ENCODE data around the gene EPB42. TPM values are rescaled to one million over a fixed set of nuclear protein-coding genes. Genes with fewer than 3 reads are reported as not detected.

The EPB42 gene
- polyA plus RNA-seq, 1 donor (not counting 4 experiments of a cell fraction or from before 2014, with no cell fraction given): not detected

DNA sequence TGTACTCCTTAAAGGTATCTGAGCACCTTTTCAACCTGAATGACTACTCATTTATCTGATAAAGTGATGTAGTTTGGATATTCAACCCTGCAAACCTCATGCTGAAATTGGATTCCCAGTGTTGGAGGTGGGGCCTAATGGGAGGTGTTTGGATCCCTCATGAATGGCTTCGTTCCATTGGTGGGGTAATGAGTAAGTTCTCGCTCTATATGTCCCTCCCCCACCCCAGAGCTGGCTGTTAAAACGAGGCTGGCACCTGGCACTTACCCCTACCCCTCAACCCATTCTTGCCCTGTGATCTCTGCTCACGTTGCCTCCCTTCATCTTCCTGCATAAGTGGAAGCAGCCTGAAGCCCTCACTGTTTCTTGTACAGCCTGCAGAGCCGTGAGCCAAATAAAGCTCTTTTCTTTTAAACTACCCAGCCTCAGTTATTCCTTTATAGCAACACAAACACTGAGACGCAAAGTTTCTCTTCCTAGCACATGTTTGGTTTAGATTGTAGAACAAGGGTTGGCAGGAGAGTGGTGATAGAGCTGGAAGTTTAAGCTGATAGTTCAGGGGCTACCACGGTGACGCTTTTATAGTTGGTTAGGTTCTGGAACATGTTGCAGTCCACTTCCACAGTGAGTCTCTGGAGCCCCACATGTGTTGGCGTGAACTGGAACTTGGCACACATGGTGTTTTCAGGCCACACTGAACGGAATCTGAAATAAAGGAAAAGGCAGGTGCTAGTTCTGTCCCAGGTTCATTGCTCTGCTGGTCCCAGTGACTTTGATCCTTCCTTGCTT is 23.9 kb downstream of the EPB42 start:
- Histone ChIP-seq H2AFZ (ENCODE audit: control insufficient read depth, low read length) (no peak overlapping the region), H3K9me1 (ENCODE audit: control insufficient read depth, extremely low read depth, insufficient read depth, low read length) (no peaks in the 10 kb centered on the region), H3K4me1 (ENCODE audit: control insufficient read depth, extremely low read depth, insufficient read depth, low read length) (no peaks in the 10 kb centered on the region), H3K27ac (ENCODE audit: control insufficient read depth, insufficient read depth, low read length) (no peak overlapping the region), H3K9ac (ENCODE audit: control insufficient read depth, extremely low read depth, insufficient read depth, low read length) (no peak overlapping the region), H4K20me1 (ENCODE audit: control insufficient read depth, extremely low read depth, insufficient read depth, low read length) (no peaks in the 10 kb centered on the region), H3K4me3 (ENCODE audit: control insufficient read depth in 2 of 3, extremely low read depth in 1 of 3, insufficient read depth in 2 of 3, low read depth in 1 of 3, low read length in 3 of 3) (no peak overlapping the region), H3K9me3 (ENCODE audit: control insufficient read depth, low read depth, low read length) (no peaks in the 10 kb centered on the region), H3K79me2 (ENCODE audit: control insufficient read depth, insufficient read depth, low read length) (no peaks in the 10 kb centered on the region), H3K27me3 (ENCODE audit: control insufficient read depth, extremely low read depth, insufficient read depth, low read length) (no peaks in the 10 kb centered on the region), H3K4me2 (ENCODE audit: control insufficient read depth, extremely low read depth, insufficient read depth, low read depth, low read length) (no peak overlapping the region), H3K36me3 (ENCODE audit: control insufficient read depth in 2 of 2, extremely low read depth in 1 of 2, insufficient read depth in 2 of 2, low read length in 2 of 2) (peaks cover 9 to 17% of the 10 kb centered on the region in 2 experiments)
- TF ChIP-seq, protein P1, sequence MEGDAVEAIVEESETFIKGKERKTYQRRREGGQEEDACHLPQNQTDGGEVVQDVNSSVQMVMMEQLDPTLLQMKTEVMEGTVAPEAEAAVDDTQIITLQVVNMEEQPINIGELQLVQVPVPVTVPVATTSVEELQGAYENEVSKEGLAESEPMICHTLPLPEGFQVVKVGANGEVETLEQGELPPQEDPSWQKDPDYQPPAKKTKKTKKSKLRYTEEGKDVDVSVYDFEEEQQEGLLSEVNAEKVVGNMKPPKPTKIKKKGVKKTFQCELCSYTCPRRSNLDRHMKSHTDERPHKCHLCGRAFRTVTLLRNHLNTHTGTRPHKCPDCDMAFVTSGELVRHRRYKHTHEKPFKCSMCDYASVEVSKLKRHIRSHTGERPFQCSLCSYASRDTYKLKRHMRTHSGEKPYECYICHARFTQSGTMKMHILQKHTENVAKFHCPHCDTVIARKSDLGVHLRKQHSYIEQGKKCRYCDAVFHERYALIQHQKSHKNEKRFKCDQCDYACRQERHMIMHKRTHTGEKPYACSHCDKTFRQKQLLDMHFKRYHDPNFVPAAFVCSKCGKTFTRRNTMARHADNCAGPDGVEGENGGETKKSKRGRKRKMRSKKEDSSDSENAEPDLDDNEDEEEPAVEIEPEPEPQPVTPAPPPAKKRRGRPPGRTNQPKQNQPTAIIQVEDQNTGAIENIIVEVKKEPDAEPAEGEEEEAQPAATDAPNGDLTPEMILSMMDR (optimal IDR thresholded peaks at IDR 0.05 in 1 of 3, IDR thresholded peaks at IDR 0.05 in 1 of 3, conservative IDR thresholded peaks at IDR 0.05 in 1 of 3; ENCODE audit: extremely low read depth in 1 of 3, insufficient read depth in 2 of 3, low read length in 3 of 3): no peak
- TF ChIP-seq EZH2 (IDR thresholded peaks at IDR 0.05; ENCODE audit: low read length): no peak
- FAIRE-seq (no peak), DNase-seq (ENCODE audit: low read depth, low spot score) (no peak)
- dilution Hi-C loops (cut with MboI; ENCODE audit: extremely low pct_ligation_motif_present, low sequenced_read_pairs): loop anchor here (10.0 kb wide), 1 partner anchor 88 kb away; no protein-coding TSS in a partner anchor

DNA sequence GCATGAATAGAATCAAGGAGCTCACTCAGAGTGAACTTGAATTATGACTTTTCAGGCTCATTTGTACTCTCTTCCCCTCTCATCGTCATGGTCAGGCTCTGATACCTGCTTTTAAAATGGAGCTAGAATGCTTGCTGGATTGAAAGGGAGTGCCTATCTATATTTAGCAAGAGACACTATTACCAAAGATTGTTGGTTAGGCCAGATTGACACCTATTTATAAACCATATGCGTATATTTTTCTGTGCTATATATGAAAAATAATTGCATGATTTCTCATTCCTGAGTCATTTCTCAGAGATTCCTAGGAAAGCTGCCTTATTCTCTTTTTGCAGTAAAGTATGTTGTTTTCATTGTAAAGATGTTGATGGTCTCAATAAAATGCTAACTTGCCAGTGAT is 26.0 kb downstream of the EPB42 start:
- TF ChIP-seq EZH2 (IDR thresholded peaks at IDR 0.05; ENCODE audit: low read length): no peak
- TF ChIP-seq, protein P1 (optimal IDR thresholded peaks at IDR 0.05 in 1 of 3, IDR thresholded peaks at IDR 0.05 in 1 of 3, conservative IDR thresholded peaks at IDR 0.05 in 1 of 3; ENCODE audit: extremely low read depth in 1 of 3, insufficient read depth in 2 of 3, low read length in 3 of 3): no peak
- H3K9me3 ChIP-seq (ENCODE audit: control insufficient read depth, low read depth, low read length): no peaks in the 10 kb centered on the region
- H3K27me3 ChIP-seq (ENCODE audit: control insufficient read depth, extremely low read depth, insufficient read depth, low read length): no peaks in the 10 kb centered on the region
- H3K9ac ChIP-seq (ENCODE audit: control insufficient read depth, extremely low read depth, insufficient read depth, low read length): no peak overlapping the region
- H3K36me3 ChIP-seq (ENCODE audit: control insufficient read depth in 2 of 2, extremely low read depth in 1 of 2, insufficient read depth in 2 of 2, low read length in 2 of 2): peaks cover 16 to 27% of the 10 kb centered on the region in 2 experiments
- H3K79me2 ChIP-seq (ENCODE audit: control insufficient read depth, insufficient read depth, low read length): no peaks in the 10 kb centered on the region
- no peaks in the 10 kb centered on the region for H3K4me1 ChIP-seq (ENCODE audit: control insufficient read depth, extremely low read depth, insufficient read depth, low read length)
- H3K27ac ChIP-seq (ENCODE audit: control insufficient read depth, insufficient read depth, low read length): no peak overlapping the region
- no peak overlapping the region for H2AFZ ChIP-seq (ENCODE audit: control insufficient read depth, low read length)
- H3K4me2 ChIP-seq (ENCODE audit: control insufficient read depth, extremely low read depth, insufficient read depth, low read depth, low read length): no peak overlapping the region
- dilution Hi-C loops (cut with MboI; ENCODE audit: extremely low pct_ligation_motif_present, low sequenced_read_pairs): loop anchor here (10.0 kb wide), 1 partner anchor 90 kb away; no protein-coding TSS in a partner anchor
- no peak overlapping the region for H3K4me3 ChIP-seq (ENCODE audit: control insufficient read depth in 2 of 3, extremely low read depth in 1 of 3, insufficient read depth in 2 of 3, low read depth in 1 of 3, low read length in 3 of 3)
- DNase-seq (ENCODE audit: low read depth, low spot score) (no peak), FAIRE-seq (no peak)
- no peaks in the 10 kb centered on the region for H3K9me1 ChIP-seq (ENCODE audit: control insufficient read depth, extremely low read depth, insufficient read depth, low read length)
- H4K20me1 ChIP-seq (ENCODE audit: control insufficient read depth, extremely low read depth, insufficient read depth, low read length): no peaks in the 10 kb centered on the region
